Measurements from ENCODE around the gene NUBP2. TPM values are rescaled to one million over a fixed set of nuclear protein-coding genes. Genes with fewer than 3 reads are reported as not detected.

NUBP2 gene
- total RNA-seq, 2 donors from 2014 or later: 64.6 to 68.5 TPM

DNA sequence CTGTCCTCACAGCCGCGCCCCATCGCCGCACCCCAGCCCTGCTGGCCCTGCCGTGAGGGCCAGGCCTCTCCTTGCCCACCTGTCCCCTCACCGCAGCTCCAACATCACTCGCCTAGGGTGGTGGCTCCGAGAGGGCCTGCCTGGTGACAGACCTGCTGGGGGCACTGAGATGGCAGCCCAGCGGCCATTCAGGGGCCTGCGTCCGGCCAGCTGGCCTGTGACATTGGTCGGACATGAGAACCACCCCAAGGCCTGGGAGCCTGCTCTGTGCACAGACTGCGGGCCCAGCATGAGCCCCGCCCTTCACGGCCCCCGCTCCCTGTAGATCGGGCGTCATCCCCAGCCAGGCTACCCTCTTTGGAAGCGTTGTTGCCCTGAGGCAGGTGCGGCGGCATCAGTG, 23.2 kb upstream of the NUBP2 start:
- H3K36me3 ChIP-seq: peaks cover 55% of the 10 kb centered on the region
- H3K27me3 ChIP-seq (replicated peaks; ENCODE audit: insufficient read depth): no peaks in the 10 kb centered on the region
- ATAC-seq (ENCODE audit: insufficient number of reproducible peaks, low FRiP score, low read depth) (no peak), DNase-seq (ENCODE audit: low spot score) (no peak)
- TF ChIP-seq, protein P1, sequence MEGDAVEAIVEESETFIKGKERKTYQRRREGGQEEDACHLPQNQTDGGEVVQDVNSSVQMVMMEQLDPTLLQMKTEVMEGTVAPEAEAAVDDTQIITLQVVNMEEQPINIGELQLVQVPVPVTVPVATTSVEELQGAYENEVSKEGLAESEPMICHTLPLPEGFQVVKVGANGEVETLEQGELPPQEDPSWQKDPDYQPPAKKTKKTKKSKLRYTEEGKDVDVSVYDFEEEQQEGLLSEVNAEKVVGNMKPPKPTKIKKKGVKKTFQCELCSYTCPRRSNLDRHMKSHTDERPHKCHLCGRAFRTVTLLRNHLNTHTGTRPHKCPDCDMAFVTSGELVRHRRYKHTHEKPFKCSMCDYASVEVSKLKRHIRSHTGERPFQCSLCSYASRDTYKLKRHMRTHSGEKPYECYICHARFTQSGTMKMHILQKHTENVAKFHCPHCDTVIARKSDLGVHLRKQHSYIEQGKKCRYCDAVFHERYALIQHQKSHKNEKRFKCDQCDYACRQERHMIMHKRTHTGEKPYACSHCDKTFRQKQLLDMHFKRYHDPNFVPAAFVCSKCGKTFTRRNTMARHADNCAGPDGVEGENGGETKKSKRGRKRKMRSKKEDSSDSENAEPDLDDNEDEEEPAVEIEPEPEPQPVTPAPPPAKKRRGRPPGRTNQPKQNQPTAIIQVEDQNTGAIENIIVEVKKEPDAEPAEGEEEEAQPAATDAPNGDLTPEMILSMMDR (IDR thresholded peaks at IDR 0.05): no peak
- no peak overlapping the region for H3K4me3 ChIP-seq
- H3K27ac ChIP-seq: no peak overlapping the region
- H3K4me1 ChIP-seq (ENCODE audit: control insufficient read depth in 1 of 2, low read depth in 2 of 2): no peaks in the 10 kb centered on the region
- H3K9me3 ChIP-seq: no peaks in the 10 kb centered on the region

DNA sequence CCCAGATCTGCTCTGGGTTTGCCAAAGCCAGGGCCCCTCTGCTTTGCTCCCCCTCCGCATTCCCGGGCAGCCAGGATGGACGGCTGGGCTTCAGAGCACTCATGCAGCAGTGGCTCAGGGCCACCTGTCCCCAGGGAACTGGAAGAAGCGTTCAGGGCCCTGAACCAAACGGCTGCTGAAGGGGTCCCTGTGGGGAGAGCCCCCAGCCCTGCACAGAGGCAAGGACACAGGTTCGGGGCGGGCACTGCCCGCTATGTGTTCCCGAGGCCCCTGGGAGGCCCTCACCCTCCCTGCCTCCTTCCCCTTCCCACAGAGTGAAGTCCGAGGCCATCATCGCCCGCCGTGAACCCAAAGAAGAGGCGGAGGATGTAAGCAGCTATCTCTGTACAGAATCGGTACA, 21.8 kb upstream of the NUBP2 start:
- H3K27me3 ChIP-seq (replicated peaks; ENCODE audit: insufficient read depth): no peaks in the 10 kb centered on the region
- H3K27ac ChIP-seq: no peak overlapping the region
- DNase-seq (ENCODE audit: low spot score) (no peak), ATAC-seq (ENCODE audit: insufficient number of reproducible peaks, low FRiP score, low read depth) (no peak)
- TF ChIP-seq, protein P1 (IDR thresholded peaks at IDR 0.05): no peak
- H3K9me3 ChIP-seq: no peaks in the 10 kb centered on the region
- H3K36me3 ChIP-seq: peaks cover 67% of the 10 kb centered on the region
- no peaks in the 10 kb centered on the region for H3K4me1 ChIP-seq (ENCODE audit: control insufficient read depth in 1 of 2, low read depth in 2 of 2)
- no peak overlapping the region for H3K4me3 ChIP-seq

DNA sequence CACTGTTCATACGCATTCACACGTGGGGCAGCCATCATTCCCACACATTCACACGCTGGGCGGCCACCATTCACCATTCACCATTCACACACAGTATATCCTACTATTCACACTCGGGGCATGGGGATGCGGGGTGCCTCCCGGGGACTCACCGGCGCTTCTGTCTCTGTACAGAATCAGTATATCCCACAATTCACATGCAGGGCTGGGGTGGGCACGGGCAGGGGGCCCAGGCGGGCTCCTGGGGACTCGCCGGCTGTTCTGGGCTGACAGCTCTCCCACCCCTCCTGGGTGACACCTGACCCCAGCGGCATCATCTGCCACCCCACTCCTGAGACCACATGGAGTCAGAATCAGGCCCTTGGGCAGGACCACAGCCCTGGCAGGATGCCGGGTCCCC, 21.0 kb upstream of the NUBP2 start:
- no peaks in the 10 kb centered on the region for H3K4me1 ChIP-seq (ENCODE audit: control insufficient read depth in 1 of 2, low read depth in 2 of 2)
- ATAC-seq (ENCODE audit: insufficient number of reproducible peaks, low FRiP score, low read depth) (no peak), DNase-seq (ENCODE audit: low spot score) (no peak)
- no peak overlapping the region for H3K27ac ChIP-seq
- TF ChIP-seq, protein P1 (IDR thresholded peaks at IDR 0.05): no peak
- no peak overlapping the region for H3K4me3 ChIP-seq
- H3K9me3 ChIP-seq: no peaks in the 10 kb centered on the region
- no peaks in the 10 kb centered on the region for H3K27me3 ChIP-seq (replicated peaks; ENCODE audit: insufficient read depth)
- peaks cover 61% of the 10 kb centered on the region for H3K36me3 ChIP-seq

DNA sequence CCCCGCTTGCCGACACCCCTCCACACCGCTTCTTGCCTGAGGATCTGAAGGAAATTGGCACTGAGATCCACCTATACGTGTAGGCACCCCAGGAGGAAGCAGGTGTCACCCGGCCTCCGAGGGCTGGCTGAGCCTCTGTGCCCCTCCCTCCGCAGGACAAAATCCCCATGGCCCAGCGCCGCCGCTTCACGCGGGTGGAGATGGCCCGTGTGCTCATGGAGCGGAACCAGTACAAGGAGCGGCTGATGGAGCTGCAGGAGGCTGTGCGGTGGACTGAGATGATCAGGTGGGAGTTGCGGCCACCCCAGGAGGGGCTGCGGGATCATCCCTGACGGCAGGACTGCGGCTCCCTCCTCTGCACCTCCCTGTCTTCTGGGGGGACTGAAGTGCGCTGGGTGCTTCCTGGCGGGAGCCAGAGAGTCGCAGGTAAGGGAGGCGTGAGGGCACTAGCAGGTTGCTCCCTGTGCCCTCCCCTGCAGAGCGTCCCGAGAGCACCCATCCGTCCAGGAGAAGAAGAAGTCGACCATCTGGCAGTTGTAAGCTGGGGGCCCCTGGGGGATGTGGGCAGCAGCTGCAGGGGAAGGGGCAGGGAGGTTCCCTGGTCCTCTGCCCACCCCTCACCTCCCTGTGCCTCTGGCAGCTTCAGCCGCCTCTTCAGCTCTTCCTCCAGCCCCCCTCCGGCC, 20.4 kb upstream of the NUBP2 start:
- no peak overlapping the region for H3K4me3 ChIP-seq
- no peak for ATAC-seq (ENCODE audit: insufficient number of reproducible peaks, low FRiP score, low read depth)
- no peak for DNase-seq (ENCODE audit: low spot score)
- peaks cover 63% of the 10 kb centered on the region for H3K36me3 ChIP-seq
- H3K9me3 ChIP-seq: no peaks in the 10 kb centered on the region
- H3K4me1 ChIP-seq (ENCODE audit: control insufficient read depth in 1 of 2, low read depth in 2 of 2): no peaks in the 10 kb centered on the region
- no peaks in the 10 kb centered on the region for H3K27me3 ChIP-seq (replicated peaks; ENCODE audit: insufficient read depth)
- TF ChIP-seq, protein P1 (IDR thresholded peaks at IDR 0.05): no peak
- H3K27ac ChIP-seq: no peak overlapping the region

DNA sequence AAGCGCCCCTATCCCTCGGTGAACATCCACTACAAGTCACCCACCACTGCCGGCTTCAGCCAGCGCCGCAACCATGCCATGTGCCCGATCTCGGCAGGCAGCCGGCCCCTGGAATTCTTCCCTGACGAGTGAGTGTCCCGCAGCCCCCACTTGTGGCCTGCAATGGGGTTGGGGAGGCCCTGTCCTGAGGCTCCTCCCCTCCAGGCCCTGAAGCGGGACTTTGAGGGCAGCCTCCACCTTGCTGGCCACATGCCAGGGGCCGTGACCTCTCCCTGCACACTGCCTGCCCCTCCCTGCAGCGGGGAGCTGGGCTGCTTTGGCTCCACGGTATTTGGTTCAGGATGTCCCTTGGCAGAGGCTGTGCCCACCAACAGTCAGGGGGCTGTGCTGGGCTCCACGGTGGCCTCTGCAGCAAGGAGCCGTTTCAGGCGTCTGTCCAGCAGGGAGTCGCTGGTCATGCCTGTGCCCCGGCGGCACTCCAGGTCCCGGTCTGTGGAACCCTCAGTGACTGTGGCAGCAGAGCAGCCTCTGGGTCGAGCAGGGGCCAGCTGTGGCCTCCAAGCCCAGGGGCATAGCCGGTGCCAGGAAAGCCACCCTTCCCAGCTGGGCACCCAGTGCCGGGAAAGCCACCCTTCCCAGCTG, 19.8 kb upstream of the NUBP2 start:
- Histone ChIP-seq H3K36me3 (peaks cover 64% of the 10 kb centered on the region), H3K27me3 (replicated peaks; ENCODE audit: insufficient read depth) (no peaks in the 10 kb centered on the region), H3K27ac (no peak overlapping the region), H3K4me3 (no peak overlapping the region), H3K9me3 (no peaks in the 10 kb centered on the region), H3K4me1 (ENCODE audit: control insufficient read depth in 1 of 2, low read depth in 2 of 2) (no peaks in the 10 kb centered on the region)
- TF ChIP-seq, protein P1 (IDR thresholded peaks at IDR 0.05): no peak
- DNase-seq (ENCODE audit: low spot score): no peak
- no peak for ATAC-seq (ENCODE audit: insufficient number of reproducible peaks, low FRiP score, low read depth)

All from thoracic aorta (tissue), 2 donors.